ENCODE results near the gene AHNAK.
A peak's percentile ranks its signal among the peaks of the same experiment; 100 is the strongest.

Gene AHNAK

GRCh38 chr11:62546244-62546928 is at the start of gene AHNAK:
Gene AHNAK, minus strand, starts transcription at chr11:62546806. Its CDS starts 10,708 bp downstream, at chr11:62536098.
- TF ChIP-seq PATZ1 (CRISPR knock-in tag; IDR thresholded peaks at IDR 0.05; ENCODE audit: borderline replicate concordance) (no peak), CSRNP3 (CRISPR knock-in tag; IDR thresholded peaks at IDR 0.05) (no peak), OSR1 (CRISPR knock-in tag; IDR thresholded peaks at IDR 0.05) (no peak), PPARA (CRISPR knock-in tag; IDR thresholded peaks at IDR 0.05; ENCODE audit: borderline replicate concordance) (no peak), ZC3H10 (CRISPR knock-in tag; IDR thresholded peaks at IDR 0.05) (no peak), ZNF8 (CRISPR knock-in tag; IDR thresholded peaks at IDR 0.05) (no peak), ZFP30 (CRISPR knock-in tag; IDR thresholded peaks at IDR 0.05) (no peak), ISL1 (CRISPR knock-in tag; IDR thresholded peaks at IDR 0.05) (no peak)

GRCh38 chr11:62595124-62595523 is 48.5 kb upstream of the AHNAK start:
- TF ChIP-seq ISL1 (CRISPR knock-in tag; IDR thresholded peaks at IDR 0.05) = no peak
- TF ChIP-seq PPARA (CRISPR knock-in tag; IDR thresholded peaks at IDR 0.05; ENCODE audit: borderline replicate concordance) = no peak
- TF ChIP-seq TCF4 (CRISPR knock-in tag; IDR thresholded peaks at IDR 0.05; ENCODE audit: borderline replicate concordance) = no peak
- no peak for TF ChIP-seq TOX (CRISPR knock-in tag; IDR thresholded peaks at IDR 0.05; ENCODE audit: borderline replicate concordance)
- TF ChIP-seq ZNF8 (CRISPR knock-in tag; IDR thresholded peaks at IDR 0.05) = no peak
- TF ChIP-seq ESRRG (CRISPR knock-in tag; IDR thresholded peaks at IDR 0.05) = no peak
- TF ChIP-seq SNAI2 (CRISPR knock-in tag; IDR thresholded peaks at IDR 0.05) = no peak
- TF ChIP-seq POU6F1 (CRISPR knock-in tag; IDR thresholded peaks at IDR 0.05; ENCODE audit: borderline replicate concordance, low read depth) = no peak
- TF ChIP-seq ARNTL (CRISPR knock-in tag; IDR thresholded peaks at IDR 0.05; ENCODE audit: borderline replicate concordance, low read depth) = no peak
- TF ChIP-seq ZFP3 (CRISPR knock-in tag; IDR thresholded peaks at IDR 0.05) = no peak
- TF ChIP-seq TSHZ2 (CRISPR knock-in tag; IDR thresholded peaks at IDR 0.05) = no peak
- no peak for TF ChIP-seq CSRNP3 (CRISPR knock-in tag; IDR thresholded peaks at IDR 0.05)
- TF ChIP-seq CREB5 (CRISPR knock-in tag; IDR thresholded peaks at IDR 0.05; ENCODE audit: low read depth) = no peak
- no peak for TF ChIP-seq GLIS3 (CRISPR knock-in tag; IDR thresholded peaks at IDR 0.05)
- TF ChIP-seq BACH2 (CRISPR knock-in tag; IDR thresholded peaks at IDR 0.05; ENCODE audit: borderline replicate concordance) = no peak
- no peak for TF ChIP-seq ZC3H10 (CRISPR knock-in tag; IDR thresholded peaks at IDR 0.05)
- no peak for TF ChIP-seq RARB (CRISPR knock-in tag; IDR thresholded peaks at IDR 0.05)
- no peak for ATAC-seq

More at GRCh38 chr11:62546244-62546928, at the start of gene AHNAK:
- peak; percentile 65 for ATAC-seq

All from SK-N-SH treated with all-trans-retinoic acid at 6 μM for 48 hours (cell line).